Calu3 (cell line): ENCODE measurements around the gene RIN1. TPM values are rescaled to one million over a fixed set of nuclear protein-coding genes. Genes with fewer than 3 reads are reported as not detected.

Experiments used
- BruUV-seq: library from RNA; stranded (reverse); fragments of 400-500 nt; replicated peaks from 2 replicates; lab custom pipeline; 2021; lab: Mats Ljungman, UMichigan
- CTCF ChIA-PET: fragments of 300-600 bp; sonication (Branson Sonifier 250); formaldehyde crosslinking; loops from one replicate; lab custom pipeline; 2022; ENCODE audit warnings: antibody characterized with exemption; lab: Charles Lee
- DNase-seq: peaks from one replicate; pipeline ENCODE4 v3.0.0; 2022
- H3K27ac Mint-ChIP-seq: one replicate; pipeline ENCODE4 v1.8.0; 2022; ENCODE audit warnings: mixed read lengths; ENCODE audit not compliant: unreplicated experiment
- H3K27me3 Mint-ChIP-seq: one replicate; pipeline ENCODE4 v1.8.0; 2022; ENCODE audit warnings: mixed read lengths; ENCODE audit not compliant: unreplicated experiment
- H3K36me3 Mint-ChIP-seq: one replicate; pipeline ENCODE4 v1.8.0; 2022; ENCODE audit warnings: mild to moderate bottlenecking, moderate library complexity, mixed read lengths; ENCODE audit not compliant: insufficient read depth, unreplicated experiment
- H3K4me1 Mint-ChIP-seq: one replicate; pipeline ENCODE4 v1.8.0; 2022; ENCODE audit warnings: mild to moderate bottlenecking, low read depth, mixed read lengths; ENCODE audit not compliant: unreplicated experiment
- H3K4me3 Mint-ChIP-seq: one replicate; pipeline ENCODE4 v1.8.0; 2022; ENCODE audit warnings: mild to moderate bottlenecking, low read depth, moderate library complexity, mixed read lengths; ENCODE audit not compliant: unreplicated experiment
- H3K9me3 Mint-ChIP-seq: one replicate; pipeline ENCODE4 v1.8.0; 2022; ENCODE audit warnings: low read depth, mixed read lengths; ENCODE audit not compliant: unreplicated experiment
- CTCF ChIP-seq: fragments of 200-600 bp; IDR thresholded peaks from one replicate; pipeline ENCODE4 v1.8.0; 2022; ENCODE audit warnings: antibody characterized with exemption; ENCODE audit not compliant: unreplicated experiment
- intact Hi-C: fragments of 100-400 bp; cut with micrococcal nuclease; formaldehyde crosslinking; loops from one replicate; pipeline ENCODE4 v1.10.0; 2022; ENCODE audit not compliant: unreplicated experiment
- total RNA-seq: library from RNA; stranded (reverse); gene quantifications from 2 replicates; pipeline ENCODE4 v1.2.3, GENCODE V29; 2022

RIN1 gene
- total RNA-seq, 1 experiment from 2014 or later, result 17.6 TPM

GRCh38 chr11:66329165-66329673, 7.0 kb downstream of the RIN1 start:
- peaks cover 20% of the 10 kb centered on the region for H3K36me3 Mint-ChIP-seq

GRCh38 chr11:66328302-66329144, 7.7 kb downstream of the RIN1 start:
- Mint-ChIP-seq H3K27me3 (peaks cover 6% of the 10 kb centered on the region), H3K36me3 (peaks cover 20% of the 10 kb centered on the region), H3K9me3 (no peaks in the 10 kb centered on the region), H3K27ac (no peak overlapping the region), H3K4me3 (no peak overlapping the region), H3K4me1 (peaks cover 18% of the 10 kb centered on the region)
- DNase-seq, result peak; percentile 83
- BruUV-seq, result no TSS peak
- intact Hi-C loops, result no loop called here
- peak; percentile 90 for TF ChIP-seq CTCF
- CTCF ChIA-PET, result interaction anchor here (1.0 kb wide), 1 partner anchor 17 kb away, joined by 7 read pairs; no protein-coding TSS in a partner anchor

More at GRCh38 chr11:66329165-66329673, 7.0 kb downstream of the RIN1 start:
- CTCF ChIA-PET, result interaction anchor here (1.0 to 2.1 kb wide), 2 partner anchors 17 kb away, joined by 5 to 7 read pairs; no protein-coding TSS in a partner anchor
- TF ChIP-seq CTCF, result no peak
- no peak overlapping the region for H3K27ac Mint-ChIP-seq
- no peak for DNase-seq
- intact Hi-C loops, result no loop called here
- H3K4me3 Mint-ChIP-seq, result no peak overlapping the region
- no TSS peak for BruUV-seq
- H3K27me3 Mint-ChIP-seq, result no peaks in the 10 kb centered on the region
- H3K4me1 Mint-ChIP-seq, result peaks cover 18% of the 10 kb centered on the region
- no peaks in the 10 kb centered on the region for H3K9me3 Mint-ChIP-seq

GRCh38 chr11:66328031-66328301, 8.3 kb downstream of the RIN1 start:
- Mint-ChIP-seq H3K27me3 (peaks cover 11% of the 10 kb centered on the region), H3K4me1 (peaks cover 18% of the 10 kb centered on the region), H3K9me3 (no peaks in the 10 kb centered on the region), H3K36me3 (peaks cover 17% of the 10 kb centered on the region), H3K4me3 (no peak overlapping the region), H3K27ac (no peak overlapping the region)
- no peak for DNase-seq
- CTCF ChIA-PET, result no interaction called here
- no TSS peak for BruUV-seq
- no peak for TF ChIP-seq CTCF
- intact Hi-C loops, result no loop called here

- TF ChIP-seq CTCF, result no peak
- intact Hi-C loops, result no loop called here
- DNase-seq, result no peak
- Mint-ChIP-seq H3K36me3 (peaks cover 12% of the 10 kb centered on the region), H3K9me3 (no peaks in the 10 kb centered on the region), H3K4me3 (no peak overlapping the region), H3K27me3 (peaks cover 17% of the 10 kb centered on the region), H3K27ac (no peak overlapping the region), H3K4me1 (peaks cover 18% of the 10 kb centered on the region)
- CTCF ChIA-PET, result interaction anchor here (0.5 to 0.8 kb wide), 2 partner anchors 15 to 24 kb away, joined by 3 read pairs; no protein-coding TSS in a partner anchor
- BruUV-seq, result no TSS peak
These were observed 8.8 kb downstream of the RIN1 start for GRCh38 chr11:66327171-66328030.
